ENCODE data around the gene RFX2. TPM values are rescaled to one million over a fixed set of nuclear protein-coding genes. Genes with fewer than 3 reads are reported as not detected.

RFX2 gene
- total RNA-seq, 1 experiment from 2014 or later = 3.7 TPM

DNA sequence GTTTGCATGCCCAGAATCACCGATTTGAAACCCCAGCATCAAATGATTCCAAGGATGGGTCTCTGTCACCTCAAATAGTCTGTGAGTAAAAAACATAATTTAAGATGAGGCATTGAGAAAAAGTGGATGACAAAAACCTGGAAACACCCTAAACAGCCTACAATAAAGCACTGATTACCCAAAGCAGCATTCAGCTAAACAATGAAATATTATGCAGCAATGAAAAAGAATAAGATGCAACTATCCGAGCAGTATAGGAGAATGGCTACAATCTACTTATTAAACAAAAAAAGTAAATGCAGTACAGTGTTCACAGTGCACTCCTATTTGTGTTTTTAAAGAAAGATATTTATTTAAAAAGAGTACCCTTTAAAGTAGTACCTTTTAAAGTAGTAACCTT lies 7.7 kb upstream of the RFX2 start:
- H3K23ac ChIP-seq (ENCODE audit: insufficient read length, low read depth, low read length) = no peak overlapping the region
- H3K4ac ChIP-seq (ENCODE audit: low read depth, low read length) = no peak overlapping the region
- no peak overlapping the region for H2BK20ac ChIP-seq (ENCODE audit: low read depth, low read length, poor library complexity, severe bottlenecking)
- H3K18ac ChIP-seq (ENCODE audit: insufficient read length, low read depth, low read length) = no peak overlapping the region
- no peaks in the 10 kb centered on the region for H3K79me1 ChIP-seq (ENCODE audit: insufficient read depth, low read depth, low read length, poor library complexity, severe bottlenecking)
- Mint-ChIP-seq H3K27ac (no peak overlapping the region), H3K36me3 (ENCODE audit: insufficient read depth in 1 of 3, low read depth in 3 of 3) (no peaks in the 10 kb centered on the region), H3K27me3 (ENCODE audit: low read depth) (peaks cover 47% of the 10 kb centered on the region), H3K4me1 (peaks cover 0 to 5% of the 10 kb centered on the region in 2 experiments; a peak in 2 of 4 replicates), H3K9me3 (peaks cover 14 to 27% of the 10 kb centered on the region in 2 experiments; a peak in 4 of 5 replicates), H3K4me3 (no peak overlapping the region)
- no peaks in the 10 kb centered on the region for H4K20me1 ChIP-seq (ENCODE audit: control insufficient read depth, insufficient read depth, insufficient read length)
- H4K5ac ChIP-seq (ENCODE audit: insufficient read length, low read depth, low read length) = no peak overlapping the region
- TF ChIP-seq, protein P1, sequence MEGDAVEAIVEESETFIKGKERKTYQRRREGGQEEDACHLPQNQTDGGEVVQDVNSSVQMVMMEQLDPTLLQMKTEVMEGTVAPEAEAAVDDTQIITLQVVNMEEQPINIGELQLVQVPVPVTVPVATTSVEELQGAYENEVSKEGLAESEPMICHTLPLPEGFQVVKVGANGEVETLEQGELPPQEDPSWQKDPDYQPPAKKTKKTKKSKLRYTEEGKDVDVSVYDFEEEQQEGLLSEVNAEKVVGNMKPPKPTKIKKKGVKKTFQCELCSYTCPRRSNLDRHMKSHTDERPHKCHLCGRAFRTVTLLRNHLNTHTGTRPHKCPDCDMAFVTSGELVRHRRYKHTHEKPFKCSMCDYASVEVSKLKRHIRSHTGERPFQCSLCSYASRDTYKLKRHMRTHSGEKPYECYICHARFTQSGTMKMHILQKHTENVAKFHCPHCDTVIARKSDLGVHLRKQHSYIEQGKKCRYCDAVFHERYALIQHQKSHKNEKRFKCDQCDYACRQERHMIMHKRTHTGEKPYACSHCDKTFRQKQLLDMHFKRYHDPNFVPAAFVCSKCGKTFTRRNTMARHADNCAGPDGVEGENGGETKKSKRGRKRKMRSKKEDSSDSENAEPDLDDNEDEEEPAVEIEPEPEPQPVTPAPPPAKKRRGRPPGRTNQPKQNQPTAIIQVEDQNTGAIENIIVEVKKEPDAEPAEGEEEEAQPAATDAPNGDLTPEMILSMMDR (conservative IDR thresholded peaks at IDR 0.05) = no peak
- H2BK5ac ChIP-seq (ENCODE audit: insufficient read length, low read length) = no peak overlapping the region
- DNase-seq = no peak
- no peak overlapping the region for H3K4me2 ChIP-seq (ENCODE audit: insufficient read depth, insufficient read length, low read length)
- WGBS (ENCODE audit: extremely low coverage, insufficient read length, low lambda C conversion rate) = no CpG with 5 or more reads among the region's 2 CpGs
- H3K79me2 ChIP-seq (ENCODE audit: insufficient read depth, low read length) = no peaks in the 10 kb centered on the region
- H2BK12ac ChIP-seq (ENCODE audit: insufficient read length, low read depth, low read length) = no peak overlapping the region
- H4K91ac ChIP-seq (ENCODE audit: insufficient read length, low read depth, low read length) = no peak overlapping the region
- H2AK5ac ChIP-seq (ENCODE audit: insufficient read length, low read length) = no peak overlapping the region
- no peaks in the 10 kb centered on the region for H3K9me3 ChIP-seq (ENCODE audit: control insufficient read depth, low read depth, low read length)
- no peak overlapping the region for H3K9ac ChIP-seq (ENCODE audit: extremely low read depth, insufficient read length, low read length)
- H4K8ac ChIP-seq (replicated peaks; ENCODE audit: insufficient read length, low read depth, low read length) = no peak overlapping the region
- no peak overlapping the region for H2BK120ac ChIP-seq (ENCODE audit: low read depth, low read length, poor library complexity, severe bottlenecking)
- H3K14ac ChIP-seq (ENCODE audit: insufficient read depth, low read length) = no peak overlapping the region
- no peaks in the 10 kb centered on the region for H3K27me3 ChIP-seq (ENCODE audit: insufficient read depth, low read length)
- no peak overlapping the region for H3K27ac ChIP-seq (ENCODE audit: insufficient read length, low read depth, low read length)
- H3T11ph ChIP-seq (ENCODE audit: low read length) = no peak overlapping the region
- H2BK15ac ChIP-seq (ENCODE audit: low read depth, low read length) = no peak overlapping the region
- H3K56ac ChIP-seq (ENCODE audit: insufficient read length, low read depth, low read length) = no peak overlapping the region
- H3K23me2 ChIP-seq (ENCODE audit: insufficient read length, low read depth, low read length, poor library complexity, severe bottlenecking) = no peaks in the 10 kb centered on the region
- no peak overlapping the region for H2AFZ ChIP-seq (ENCODE audit: low read length)
- no peaks in the 10 kb centered on the region for H3K4me1 ChIP-seq (ENCODE audit: insufficient read depth, low read length)
